PC-3 (cell line): ENCODE results near the gene TMEM161A. TPM values are rescaled to one million over a fixed set of nuclear protein-coding genes. Genes with fewer than 3 reads are reported as not detected.

Source experiments
- ATAC-seq: fragments of 200-7000 bp; cut with Tn5 transposase; 2 replicates; pipeline ENCODE4 v1.9.1; 2020; ENCODE audit warnings: mild to moderate bottlenecking, moderate library complexity
- BruUV-seq: library from RNA; stranded (reverse); fragments of 400-500 nt; replicated peaks from 2 replicates; lab custom pipeline; 2021; lab: Mats Ljungman, UMichigan
- CTCF ChIA-PET: fragments of 300-600 bp; sonication (Branson Sonifier 250); formaldehyde crosslinking; loops from one replicate; lab custom pipeline; 2022; ENCODE audit warnings: antibody characterized with exemption; lab: Charles Lee
- POLR2A ChIA-PET: fragments of 300-600 bp; sonication (Branson Sonifier 250); formaldehyde crosslinking; loops from one replicate; lab custom pipeline; 2022; ENCODE audit warnings: antibody characterized with exemption; ENCODE audit not compliant: unreplicated experiment; lab: Charles Lee
- DNase-seq: peaks from one replicate; pipeline ENCODE4 v3.0.0-alpha.2; 2015
- H2AFZ ChIP-seq: fragments of 300-600 bp; sonication (generic); 2 replicates; pipeline ENCODE4 v1.6.0; 2016; ENCODE audit warnings: antibody characterized with exemption, low read length
- H3F3A ChIP-seq: fragments of 300-600 bp; sonication (generic); one replicate; pipeline ENCODE4 v1.6.0; 2017; ENCODE audit warnings: antibody characterized with exemption, low read length, control low read depth, mild to moderate bottlenecking; ENCODE audit not compliant: unreplicated experiment
- H3K27ac ChIP-seq: fragments of 300-600 bp; sonication (generic); 2 replicates; pipeline ENCODE4 v1.5.1; 2016; ENCODE audit warnings: mild to moderate bottlenecking, low read length
- H3K27me3 ChIP-seq: fragments of 300-600 bp; sonication (generic); 2 replicates; pipeline ENCODE4 v1.6.1; 2016; ENCODE audit warnings: low read length, mixed read lengths
- H3K36me3 ChIP-seq: fragments of 300-600 bp; sonication (generic); 2 replicates; pipeline ENCODE4 v1.6.1; 2016; ENCODE audit warnings: low read depth, mixed run types, low read length, mixed read lengths
- H3K4me1 ChIP-seq: fragments of 300-600 bp; sonication (generic); 2 replicates; pipeline ENCODE4 v1.5.1; 2016; ENCODE audit warnings: low read length; ENCODE audit not compliant: insufficient read depth
- H3K4me2 ChIP-seq: fragments of 300-600 bp; sonication (generic); 2 replicates; pipeline ENCODE4 v1.6.0; 2016; ENCODE audit warnings: low read length
- H3K4me3 ChIP-seq: fragments of 300-600 bp; sonication (generic); 2 replicates; pipeline ENCODE4 v1.5.1; 2016; ENCODE audit warnings: mild to moderate bottlenecking, low read length, mixed read lengths
- H3K79me2 ChIP-seq: fragments of 300-600 bp; sonication (generic); 2 replicates; pipeline ENCODE4 v1.6.1; 2017; ENCODE audit warnings: low read length, mixed read lengths
- H3K9ac ChIP-seq: fragments of 300-600 bp; sonication (generic); 2 replicates; pipeline ENCODE4 v1.6.0; 2016; ENCODE audit warnings: mild to moderate bottlenecking, low read length
- H3K9me2 ChIP-seq: fragments of 300-600 bp; sonication (generic); replicated peaks from 2 replicates; pipeline ENCODE4 v1.6.1; 2016; ENCODE audit warnings: mixed run types, low read length, mixed read lengths
- H3K9me3 ChIP-seq: fragments of 300-600 bp; sonication (generic); 2 replicates; pipeline ENCODE4 v1.6.1; 2016; ENCODE audit warnings: low read length, mixed read lengths
- H4K20me1 ChIP-seq: fragments of 300-600 bp; sonication (generic); 2 replicates; pipeline ENCODE4 v1.6.1; 2016; ENCODE audit warnings: low read length, mixed read lengths
- EZH2 ChIP-seq: fragments of 300-600 bp; sonication (generic); IDR thresholded peaks from one replicate; pipeline ENCODE4 v1.6.1; 2017; ENCODE audit warnings: antibody characterized with exemption, mild to moderate bottlenecking, low read length; ENCODE audit not compliant: unreplicated experiment
- EZH2phosphoT487 ChIP-seq: fragments of 300-600 bp; sonication (generic); IDR thresholded peaks from 2 replicates; pipeline ENCODE4 v1.6.1; 2018; ENCODE audit warnings: mild to moderate bottlenecking, antibody characterized with exemption, low read length, borderline replicate concordance
- intact Hi-C: fragments of 100-400 bp; cut with micrococcal nuclease; formaldehyde crosslinking; loops from 2 replicates; pipeline ENCODE4 v1.9.0; 2023
- total RNA-seq: library from RNA; depleted of rRNA; stranded (reverse); fragments of >200 nt; gene quantifications from 2 replicates; pipeline ENCODE4 v1.2.3, GENCODE V29; 2014
- TF ChIP-seq, protein P1 (sequence below): fragments of 300-600 bp; sonication (generic); conservative IDR thresholded peaks from 2 replicates; pipeline ENCODE4 v1.5.1; 2017; ENCODE audit warnings: antibody characterized with exemption, low read depth, mild to moderate bottlenecking, low read length

TMEM161A gene
- total RNA-seq, 1 experiment from 2014 or later, result 49.9 TPM

DNA sequence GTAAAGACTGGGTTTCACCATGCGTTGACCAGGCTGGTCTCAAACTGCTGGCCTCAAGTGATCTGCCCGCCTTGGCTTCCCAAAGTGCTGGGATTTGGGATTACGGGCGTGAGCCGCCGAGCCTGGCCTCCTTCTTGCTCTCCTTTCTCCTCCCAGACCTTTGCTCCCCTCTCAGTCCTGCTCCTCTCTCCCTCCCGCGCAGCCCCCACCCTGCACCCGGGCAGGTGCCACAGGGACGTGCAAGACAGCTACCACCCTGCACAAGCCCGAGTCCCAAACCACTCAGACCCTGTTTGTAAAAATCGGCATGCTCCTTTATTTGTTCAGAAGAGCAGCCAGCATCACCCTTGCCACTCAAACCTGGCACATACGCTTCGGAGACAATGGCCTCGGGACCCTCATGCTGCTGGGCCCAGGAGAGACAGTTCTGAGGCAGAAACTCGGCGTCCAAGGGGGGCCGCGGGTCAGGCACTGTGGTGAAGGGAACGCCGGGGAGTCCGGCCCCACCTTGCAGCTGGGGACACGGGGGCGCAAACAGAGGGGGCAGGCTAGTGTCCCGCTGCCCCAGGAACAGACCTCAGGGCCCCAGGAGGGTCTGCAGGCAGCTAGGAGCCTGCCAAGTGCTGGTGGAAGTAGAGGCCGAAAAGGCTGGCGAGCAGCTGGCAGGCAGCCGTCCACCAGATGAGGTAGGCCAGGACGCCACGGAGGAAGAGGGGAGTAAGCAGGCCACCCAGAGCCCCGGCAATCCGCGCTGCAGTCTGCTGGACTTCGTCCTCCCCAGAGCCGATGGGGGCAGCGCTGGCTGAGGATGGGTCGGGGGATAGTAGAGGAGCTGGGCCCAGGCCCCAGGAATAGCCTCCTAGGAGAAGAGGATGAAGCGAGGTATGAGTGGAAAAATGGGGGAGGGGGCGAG lies 18.7 kb downstream of the TMEM161A start:
- H3K9me2 ChIP-seq, result no peaks in the 10 kb centered on the region
- no peaks in the 10 kb centered on the region for H3K79me2 ChIP-seq
- DNase-seq, result no peak
- H3K36me3 ChIP-seq, result peaks cover 10% of the 10 kb centered on the region; the same call in 1 of the 2 replicates
- no peak for ATAC-seq
- no peak overlapping the region for H3K4me2 ChIP-seq
- TF ChIP-seq EZH2phosphoT487 (no peak), EZH2 (no peak)
- TF ChIP-seq, protein P1, sequence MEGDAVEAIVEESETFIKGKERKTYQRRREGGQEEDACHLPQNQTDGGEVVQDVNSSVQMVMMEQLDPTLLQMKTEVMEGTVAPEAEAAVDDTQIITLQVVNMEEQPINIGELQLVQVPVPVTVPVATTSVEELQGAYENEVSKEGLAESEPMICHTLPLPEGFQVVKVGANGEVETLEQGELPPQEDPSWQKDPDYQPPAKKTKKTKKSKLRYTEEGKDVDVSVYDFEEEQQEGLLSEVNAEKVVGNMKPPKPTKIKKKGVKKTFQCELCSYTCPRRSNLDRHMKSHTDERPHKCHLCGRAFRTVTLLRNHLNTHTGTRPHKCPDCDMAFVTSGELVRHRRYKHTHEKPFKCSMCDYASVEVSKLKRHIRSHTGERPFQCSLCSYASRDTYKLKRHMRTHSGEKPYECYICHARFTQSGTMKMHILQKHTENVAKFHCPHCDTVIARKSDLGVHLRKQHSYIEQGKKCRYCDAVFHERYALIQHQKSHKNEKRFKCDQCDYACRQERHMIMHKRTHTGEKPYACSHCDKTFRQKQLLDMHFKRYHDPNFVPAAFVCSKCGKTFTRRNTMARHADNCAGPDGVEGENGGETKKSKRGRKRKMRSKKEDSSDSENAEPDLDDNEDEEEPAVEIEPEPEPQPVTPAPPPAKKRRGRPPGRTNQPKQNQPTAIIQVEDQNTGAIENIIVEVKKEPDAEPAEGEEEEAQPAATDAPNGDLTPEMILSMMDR, result no peak
- ChIA-PET POLR2A (no interaction called here), CTCF (no interaction called here)
- no peaks in the 10 kb centered on the region for H3K27me3 ChIP-seq
- no peaks in the 10 kb centered on the region for H4K20me1 ChIP-seq
- H3K9me3 ChIP-seq, result no peaks in the 10 kb centered on the region; the same call in 1 of the 2 replicates
- no peaks in the 10 kb centered on the region for H3F3A ChIP-seq
- H3K27ac ChIP-seq, result no peak overlapping the region
- H3K4me3 ChIP-seq, result no peak overlapping the region
- no TSS peak for BruUV-seq
- no peak overlapping the region for H3K9ac ChIP-seq
- intact Hi-C loops, result no loop called here
- H2AFZ ChIP-seq, result no peak overlapping the region
- H3K4me1 ChIP-seq, result no peaks in the 10 kb centered on the region

DNA sequence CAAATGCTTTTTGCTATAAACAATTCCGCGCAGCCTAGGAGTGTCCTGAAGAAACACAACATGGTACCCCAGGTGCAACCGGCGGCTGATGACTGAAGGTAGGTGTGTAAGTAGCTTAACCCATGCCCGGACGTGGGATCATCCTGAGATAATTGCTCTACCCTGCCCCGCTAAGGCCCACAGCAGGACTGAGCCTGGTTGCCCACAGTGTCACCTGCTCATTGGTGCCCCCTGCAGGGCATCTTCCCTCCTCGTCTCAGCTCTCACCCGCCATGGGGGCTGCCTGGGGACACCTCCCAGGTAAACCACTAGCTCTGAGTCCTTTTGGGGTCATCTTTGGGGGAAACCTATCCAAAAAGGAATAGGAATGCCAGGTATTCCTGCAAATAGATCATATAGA lies 22.3 kb downstream of the TMEM161A start:
- DNase-seq, result peak; percentile 25
- intact Hi-C loops, result no loop called here
- H3K9me2 ChIP-seq, result no peaks in the 10 kb centered on the region
- POLR2A ChIA-PET, result no interaction called here
- no peaks in the 10 kb centered on the region for H3K79me2 ChIP-seq
- no peak for TF ChIP-seq EZH2
- TF ChIP-seq, protein P1, result peak; percentile 69
- H3K9me3 ChIP-seq, result no peaks in the 10 kb centered on the region
- CTCF ChIA-PET, result no interaction called here
- no TSS peak for BruUV-seq
- no peak overlapping the region for H3K4me3 ChIP-seq
- no peaks in the 10 kb centered on the region for H3K27me3 ChIP-seq
- H4K20me1 ChIP-seq, result no peaks in the 10 kb centered on the region
- H3K4me2 ChIP-seq, result no peak overlapping the region
- no peak overlapping the region for H2AFZ ChIP-seq
- no peaks in the 10 kb centered on the region for H3F3A ChIP-seq
- ATAC-seq, result no peak
- H3K27ac ChIP-seq, result no peak overlapping the region
- no peaks in the 10 kb centered on the region for H3K4me1 ChIP-seq
- H3K9ac ChIP-seq, result no peak overlapping the region
- no peaks in the 10 kb centered on the region; the same call in 1 of the 2 replicates for H3K36me3 ChIP-seq
